HG02870 (cell line): ENCODE measurements around the gene WT1.

Experiments used
- ATAC-seq: cut with Tn5 transposase; IDR thresholded peaks from one replicate; pipeline ENCODE4 v1.9.1; 2021; ENCODE audit warnings: mild to moderate bottlenecking, moderate library complexity; ENCODE audit not compliant: unreplicated experiment

Gene WT1

DNA sequence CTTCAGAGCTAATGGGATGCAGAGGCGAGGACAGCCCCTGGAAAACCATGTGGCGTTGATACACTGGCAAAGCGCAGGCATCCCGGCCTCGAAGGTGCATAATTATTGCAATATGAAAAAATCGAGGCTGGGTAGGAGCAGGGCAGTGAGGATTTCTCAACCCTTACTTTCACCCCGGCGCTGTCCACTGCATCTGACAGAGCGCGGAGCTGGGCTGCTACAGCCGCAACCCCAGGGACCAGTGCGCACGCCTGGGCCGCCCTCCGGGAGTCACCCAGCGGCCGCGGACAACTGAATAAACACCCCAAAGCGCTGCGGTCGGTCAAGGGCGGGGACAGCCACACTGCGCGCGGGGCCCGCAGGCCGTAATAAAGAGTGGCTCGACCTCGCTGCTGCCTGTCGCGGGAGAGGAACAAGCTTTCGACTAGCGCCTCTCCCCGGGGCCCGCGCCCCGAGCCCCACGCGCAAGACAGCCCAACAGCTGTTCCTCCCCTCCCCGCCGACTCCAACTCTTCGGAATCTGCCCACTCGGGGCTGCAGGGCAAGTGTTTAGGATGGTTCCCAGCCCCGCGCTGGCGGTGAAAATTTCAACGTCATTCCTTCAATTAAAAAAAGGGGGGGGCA, 3.6 kb upstream of the WT1 start:
- ATAC-seq = no peak

DNA sequence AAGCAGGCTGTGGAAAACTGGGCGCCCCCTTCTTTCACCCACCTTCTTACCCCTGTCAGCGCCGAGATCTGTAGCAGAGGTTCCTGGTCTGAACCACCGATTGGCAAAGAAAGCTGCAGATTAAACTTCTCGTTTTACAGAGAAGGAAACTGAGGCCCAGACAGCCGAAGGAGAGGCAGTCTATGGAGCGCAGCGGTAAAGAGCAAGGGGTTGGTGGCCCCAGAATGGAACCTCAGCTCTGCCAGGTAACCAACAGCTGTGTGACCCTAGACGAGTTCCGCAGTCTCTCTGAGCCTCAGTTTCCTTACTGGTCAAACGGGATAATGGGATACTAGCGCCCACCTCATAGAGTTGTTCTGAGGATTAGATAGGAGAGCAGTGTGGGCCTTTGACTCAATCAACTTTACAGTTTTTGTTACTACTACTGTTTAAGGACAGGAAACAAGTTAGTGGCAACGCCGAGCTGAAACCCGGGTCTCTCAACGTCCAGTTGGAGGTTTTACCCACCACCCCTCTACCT, 3.1 kb upstream of the WT1 start:
- no peak for ATAC-seq

DNA sequence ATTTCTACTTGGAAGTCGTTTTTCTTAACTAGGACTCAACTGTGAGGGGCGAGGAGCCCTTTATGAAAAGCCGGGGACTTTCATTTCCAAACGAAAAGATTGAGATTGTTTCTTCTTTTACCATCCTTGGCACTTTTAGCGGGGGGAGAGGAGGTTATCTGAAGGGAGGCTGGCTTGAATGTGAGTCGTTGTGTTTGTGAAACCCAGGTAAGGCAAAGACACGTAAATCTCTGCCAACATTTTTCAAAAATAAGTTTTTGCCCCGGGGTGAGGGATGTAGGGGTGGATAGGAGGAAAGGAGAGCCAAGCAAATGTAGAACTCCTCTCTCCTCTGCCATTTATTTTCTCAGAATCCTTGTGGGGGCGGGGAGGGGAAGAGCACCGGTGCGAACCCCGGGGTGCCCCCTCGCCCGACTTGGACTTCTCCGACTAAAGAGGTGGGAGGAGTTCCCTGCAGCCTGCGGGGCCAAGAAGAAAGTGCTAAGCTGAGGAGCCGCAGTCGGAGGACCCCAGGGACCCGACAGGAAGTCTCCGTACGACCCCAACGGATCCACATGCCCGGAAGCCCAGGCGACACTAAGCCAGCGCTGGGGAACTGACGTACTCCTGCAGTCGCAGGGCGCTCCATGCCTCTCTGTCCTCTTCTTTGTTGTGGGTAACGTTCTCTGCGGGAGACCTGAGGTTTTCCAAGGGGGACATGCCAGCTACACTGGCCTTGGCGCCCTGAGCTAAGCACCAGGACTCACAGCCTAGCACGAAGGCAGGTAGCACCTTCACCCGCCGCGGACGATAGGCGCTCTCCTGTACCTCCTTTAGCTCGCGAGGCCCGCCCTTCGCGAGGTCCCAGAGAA, 2.4 kb upstream of the WT1 start:
- no peak for ATAC-seq

DNA sequence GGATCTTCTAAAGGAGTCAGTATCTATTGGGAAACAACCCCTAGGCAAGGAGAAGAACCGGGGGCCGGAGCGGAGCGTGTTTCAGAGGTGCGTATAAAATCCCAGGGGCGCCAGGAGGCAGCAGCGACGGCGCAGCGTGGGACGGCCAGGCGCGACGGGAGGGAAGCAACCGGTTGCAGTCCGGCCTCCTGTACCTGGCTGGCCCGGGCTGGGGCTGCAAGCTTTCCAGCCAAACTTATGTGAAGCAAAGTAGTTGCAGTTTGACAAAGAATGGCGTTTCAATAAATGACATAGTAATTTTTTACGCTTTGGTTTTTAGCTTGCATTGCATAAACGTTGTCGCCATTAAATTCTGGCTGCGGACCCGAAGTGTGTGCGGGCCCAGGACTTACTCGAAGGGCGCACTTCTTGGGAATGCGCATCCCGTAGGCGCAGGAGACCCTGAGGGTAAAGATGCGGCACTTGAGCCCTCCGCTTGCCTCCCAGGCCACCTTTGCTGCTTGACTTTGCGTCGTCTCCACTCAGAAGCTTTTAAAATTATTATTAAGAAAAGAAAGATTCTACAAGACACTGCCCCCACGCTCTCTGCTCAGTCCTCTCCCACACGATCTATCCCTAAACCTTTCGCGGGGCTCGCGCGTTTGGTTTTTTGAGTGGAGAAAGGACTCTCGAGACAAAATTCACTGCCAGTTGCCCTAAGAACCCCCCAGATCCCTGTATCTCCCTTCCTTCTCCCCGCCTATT, 1.6 kb upstream of the WT1 start:
- ATAC-seq = no peak

DNA sequence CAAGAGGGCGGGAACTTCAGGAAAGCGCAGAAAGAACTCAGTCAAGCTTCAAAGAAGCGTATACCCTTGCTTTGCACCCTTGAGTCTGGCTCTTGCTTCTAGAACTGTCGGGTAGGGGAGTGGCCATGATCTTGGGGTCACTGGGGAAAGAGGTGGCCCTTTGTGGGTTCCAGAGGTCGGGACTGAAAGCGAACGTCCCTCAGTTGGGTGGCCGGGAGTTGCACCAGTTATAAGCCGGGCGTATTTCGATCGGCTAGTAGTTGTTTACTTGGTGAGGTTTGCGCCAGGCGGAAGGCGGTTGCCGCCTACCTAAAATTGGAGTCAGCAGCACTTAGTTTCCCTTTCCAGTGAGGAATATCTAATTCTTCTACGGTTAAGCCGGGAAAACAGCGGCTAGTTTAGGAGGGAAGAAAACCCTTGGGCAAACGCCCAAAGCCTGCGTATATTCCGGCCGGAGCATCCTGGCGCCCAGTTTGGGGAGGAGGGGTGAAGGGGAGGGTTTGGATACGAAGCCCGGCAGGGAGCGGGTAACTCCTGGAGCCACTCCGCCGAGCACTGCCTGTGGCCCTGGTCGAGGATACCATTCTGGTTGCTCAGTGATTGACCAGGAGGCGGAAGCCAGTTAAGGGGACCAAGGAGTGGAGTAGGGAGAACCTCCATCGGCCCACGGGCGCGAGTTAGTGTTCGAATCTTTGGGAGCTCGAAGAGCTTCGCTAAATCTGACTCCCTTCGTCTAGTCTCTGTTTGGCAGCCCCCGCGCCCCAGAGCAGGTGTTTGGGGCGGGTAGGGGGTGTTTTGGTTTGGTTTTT, 807 bp upstream of the WT1 start:
- ATAC-seq = no peak

DNA sequence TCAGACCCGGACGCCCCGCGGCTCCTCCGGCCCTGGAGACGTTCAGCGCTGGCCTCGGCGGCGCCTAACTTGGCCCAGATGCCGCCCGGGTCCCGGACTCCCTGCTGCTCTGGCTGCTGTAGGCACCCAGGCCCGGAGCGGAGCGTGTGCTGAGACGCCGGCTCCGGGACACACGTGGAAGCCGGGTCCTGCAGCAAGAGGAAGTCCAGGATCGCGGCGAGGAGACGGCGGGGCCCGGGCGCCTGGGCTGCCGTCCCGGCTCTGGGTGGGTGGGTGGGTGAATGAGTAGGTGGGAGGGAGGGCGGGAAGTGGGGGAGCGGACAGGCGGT, 223 bp downstream of the WT1 start:
- ATAC-seq = no peak

DNA sequence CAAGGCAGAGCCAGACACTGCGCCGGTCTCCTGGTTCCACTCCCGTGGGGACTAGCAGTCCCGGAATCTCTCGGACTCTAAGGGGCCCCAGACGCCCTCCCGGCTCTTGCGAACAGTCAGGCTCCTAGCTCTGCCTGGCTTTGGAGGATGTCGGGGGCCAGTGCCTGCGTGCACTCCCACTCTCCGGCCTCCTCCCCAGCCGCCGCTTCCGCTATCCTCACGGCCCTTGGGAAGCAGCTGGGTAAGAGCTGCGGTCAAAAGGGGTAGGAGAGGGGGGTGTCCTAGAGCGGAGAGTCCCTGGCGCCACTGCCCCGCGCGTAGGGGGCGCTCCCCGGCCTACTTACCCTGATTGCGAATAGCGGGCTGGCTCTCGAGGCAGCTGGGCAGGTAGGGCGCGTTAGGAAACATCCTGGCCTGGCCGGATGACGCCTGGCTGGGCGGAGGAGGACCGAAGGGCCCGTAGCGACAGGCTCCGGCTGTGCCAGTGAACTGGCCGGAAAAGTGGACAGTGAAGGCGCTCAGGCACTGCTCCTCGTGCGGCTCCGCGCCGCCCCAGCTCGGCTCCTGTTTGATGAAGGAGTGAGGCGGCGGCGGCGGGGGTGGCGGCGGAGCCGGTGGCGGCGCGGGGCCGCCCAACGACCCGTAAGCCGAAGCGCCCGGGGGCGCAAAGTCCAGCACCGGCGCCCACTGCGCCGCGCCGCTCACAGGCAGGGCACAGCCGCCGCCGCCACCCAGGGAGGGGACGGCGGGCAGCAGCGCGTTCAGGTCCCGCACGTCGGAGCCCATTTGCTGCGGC, 785 bp downstream of the WT1 start:
- ATAC-seq = no peak

DNA sequence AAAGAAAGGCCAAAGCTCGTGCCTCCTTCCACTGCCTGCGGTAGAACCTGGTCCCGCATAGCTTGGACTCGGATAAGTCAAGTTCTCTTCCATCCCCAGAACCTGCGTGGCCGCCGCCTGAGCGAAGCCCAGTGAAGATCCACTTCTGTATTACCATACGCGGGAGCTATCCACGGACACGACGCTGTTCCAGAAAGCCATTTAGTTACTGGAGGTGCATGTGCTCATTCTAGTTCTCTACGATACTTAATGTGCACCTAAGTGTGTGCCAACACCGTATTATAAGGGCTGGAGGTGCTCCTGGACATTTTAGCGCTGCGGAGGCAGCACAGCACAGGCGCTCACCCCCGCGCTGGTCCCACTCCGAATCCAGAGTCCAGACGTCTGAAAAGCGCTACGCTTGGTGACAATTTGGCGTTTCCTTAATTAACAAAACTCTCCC, 1.4 kb downstream of the WT1 start:
- ATAC-seq = no peak

DNA sequence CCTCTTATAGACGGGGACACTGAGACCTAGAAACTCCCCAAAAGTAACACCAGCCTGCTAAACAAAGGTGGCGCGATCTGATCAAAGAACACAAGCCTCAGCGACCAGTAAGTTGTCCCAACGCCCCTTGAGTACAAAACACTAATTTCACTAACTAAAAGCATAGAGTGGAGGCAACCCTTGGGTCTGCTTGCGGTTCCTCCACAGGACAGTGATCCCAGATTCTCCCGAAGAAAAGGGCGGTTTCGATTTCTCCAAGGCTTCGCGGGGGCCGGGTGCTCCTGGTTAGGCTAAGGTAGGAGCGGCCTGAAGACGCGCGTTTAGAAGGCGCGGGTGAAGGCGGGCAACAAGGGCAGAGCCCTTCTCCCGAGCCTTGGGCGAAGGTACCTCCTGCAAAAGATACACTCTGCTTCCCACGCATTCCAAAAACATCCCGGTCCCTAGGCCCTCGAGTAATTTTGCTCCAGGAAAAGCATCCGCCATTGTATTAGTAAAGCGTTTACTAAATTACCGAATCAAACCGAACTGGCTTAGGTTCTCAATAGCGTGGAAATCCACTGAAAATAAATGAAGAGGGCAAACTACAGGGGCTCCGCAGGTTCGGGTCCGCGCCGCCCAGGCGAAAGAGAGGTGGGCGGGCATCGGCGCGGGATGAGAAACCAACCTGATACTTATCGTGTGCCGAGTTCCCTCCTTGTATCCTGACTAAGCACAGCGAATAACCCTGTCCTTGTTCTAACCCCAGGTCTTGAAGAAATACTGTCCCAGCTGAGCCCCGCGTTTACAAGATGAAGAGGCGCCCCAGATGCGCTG, 2.0 kb downstream of the WT1 start:
- no peak for ATAC-seq

DNA sequence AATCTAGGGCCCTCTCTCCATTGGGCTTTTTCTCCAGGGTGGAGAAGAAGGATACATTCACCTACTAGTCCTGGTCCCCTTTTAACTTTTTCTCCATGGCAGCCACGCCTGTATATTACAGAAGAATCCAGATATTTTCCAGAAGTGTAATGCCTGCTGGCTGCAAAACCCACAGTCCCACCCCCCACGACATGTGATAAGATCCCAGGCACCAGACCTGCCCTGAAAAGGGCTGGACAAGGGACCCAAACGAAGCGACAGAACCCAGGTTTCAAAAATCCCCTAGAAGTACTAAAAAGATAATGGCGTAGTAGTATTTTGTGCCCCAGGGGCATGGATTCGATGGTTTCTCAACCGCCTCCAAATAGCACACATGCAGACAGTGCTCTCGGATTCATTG, 2.8 kb downstream of the WT1 start:
- ATAC-seq = no peak

DNA sequence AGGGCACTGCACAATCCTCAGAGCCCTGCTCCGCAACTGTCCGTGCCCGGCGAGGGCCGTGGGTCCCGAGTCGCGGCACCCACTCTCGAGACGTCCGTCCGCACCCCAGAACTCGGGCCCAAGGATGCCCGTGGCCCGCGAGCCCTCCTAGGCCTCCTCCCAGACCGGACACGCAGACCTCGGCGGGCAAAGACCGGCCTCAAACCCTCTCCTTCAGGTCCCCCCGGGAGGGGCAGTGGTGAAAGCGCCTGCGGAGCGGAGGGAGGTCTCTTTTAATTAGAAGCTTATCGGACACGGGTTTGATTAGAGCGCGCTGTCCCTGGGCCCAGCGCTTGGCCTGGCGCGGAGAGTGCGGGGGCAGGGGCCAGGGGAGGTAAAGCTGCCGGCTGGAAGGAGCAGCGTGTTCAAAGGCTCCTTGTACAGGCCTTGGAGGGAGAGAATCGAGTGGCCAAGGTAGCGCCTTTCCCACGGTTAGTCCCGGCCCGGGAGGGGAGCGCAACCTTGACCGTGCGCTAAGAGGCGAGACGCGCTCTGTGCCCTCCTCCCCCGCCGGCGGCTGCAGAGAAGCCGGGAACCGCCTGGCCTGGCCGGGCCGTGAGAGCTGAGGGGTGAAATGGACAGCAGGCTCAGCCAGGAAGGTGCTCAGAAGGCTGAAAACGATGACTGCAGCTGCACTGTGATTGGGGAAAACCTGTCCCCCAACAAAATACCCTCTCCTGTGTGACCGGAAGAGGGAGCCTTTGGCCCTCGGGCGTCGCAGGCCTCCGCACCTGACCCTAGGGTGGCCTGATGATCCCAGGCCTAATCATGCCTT, 4.6 kb downstream of the WT1 start:
- no peak for ATAC-seq

DNA sequence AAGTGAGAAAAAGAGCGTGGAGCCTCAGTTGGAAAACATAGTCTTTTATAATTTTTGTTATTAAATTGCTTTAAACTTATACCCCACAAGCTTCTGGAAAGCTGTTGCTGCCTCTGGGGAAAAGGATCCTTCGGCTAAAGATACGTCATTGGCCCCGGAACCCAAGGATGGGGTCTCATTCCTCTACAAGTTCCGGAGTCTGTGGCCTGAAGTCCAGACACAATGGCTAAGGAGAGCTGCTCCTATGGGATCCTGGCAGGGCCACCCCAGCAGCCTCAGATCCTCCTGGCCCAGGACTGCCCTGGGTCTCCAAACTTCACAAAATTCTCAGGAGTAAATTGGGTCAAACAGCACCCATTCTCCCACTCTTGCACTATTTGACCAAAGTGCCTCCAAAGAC, 5.9 kb downstream of the WT1 start:
- ATAC-seq = no peak

DNA sequence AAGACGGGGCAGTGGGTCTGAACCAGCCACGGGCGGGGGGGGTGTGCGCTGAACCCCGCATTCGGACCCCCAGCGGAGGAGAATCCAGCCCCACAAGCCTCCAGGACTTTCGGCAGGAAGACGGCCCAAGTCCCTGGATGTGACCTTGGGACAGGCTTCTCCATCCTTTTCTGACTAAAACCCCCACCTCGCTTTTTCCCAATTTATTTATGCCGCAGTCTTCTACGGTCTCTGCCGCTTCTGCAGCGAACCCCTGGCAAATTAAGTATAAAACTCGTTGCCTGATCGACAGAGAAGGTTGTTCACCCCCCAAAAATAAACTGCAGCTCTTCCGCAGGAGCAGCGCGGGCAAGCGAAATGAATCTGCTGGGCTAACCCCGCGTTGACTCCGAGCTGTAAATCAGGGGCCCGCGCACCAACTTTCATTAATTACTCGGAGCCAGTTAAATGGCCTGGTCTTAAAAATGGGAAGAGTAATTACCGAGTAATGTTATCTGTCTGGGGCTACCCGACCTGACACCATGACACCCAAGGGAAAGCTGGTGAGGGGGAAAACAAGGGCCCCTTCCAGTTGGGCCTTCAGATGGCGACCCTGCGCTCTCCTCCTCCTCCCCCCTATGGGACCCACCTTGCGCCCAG, 6.6 kb downstream of the WT1 start:
- ATAC-seq = no peak

DNA sequence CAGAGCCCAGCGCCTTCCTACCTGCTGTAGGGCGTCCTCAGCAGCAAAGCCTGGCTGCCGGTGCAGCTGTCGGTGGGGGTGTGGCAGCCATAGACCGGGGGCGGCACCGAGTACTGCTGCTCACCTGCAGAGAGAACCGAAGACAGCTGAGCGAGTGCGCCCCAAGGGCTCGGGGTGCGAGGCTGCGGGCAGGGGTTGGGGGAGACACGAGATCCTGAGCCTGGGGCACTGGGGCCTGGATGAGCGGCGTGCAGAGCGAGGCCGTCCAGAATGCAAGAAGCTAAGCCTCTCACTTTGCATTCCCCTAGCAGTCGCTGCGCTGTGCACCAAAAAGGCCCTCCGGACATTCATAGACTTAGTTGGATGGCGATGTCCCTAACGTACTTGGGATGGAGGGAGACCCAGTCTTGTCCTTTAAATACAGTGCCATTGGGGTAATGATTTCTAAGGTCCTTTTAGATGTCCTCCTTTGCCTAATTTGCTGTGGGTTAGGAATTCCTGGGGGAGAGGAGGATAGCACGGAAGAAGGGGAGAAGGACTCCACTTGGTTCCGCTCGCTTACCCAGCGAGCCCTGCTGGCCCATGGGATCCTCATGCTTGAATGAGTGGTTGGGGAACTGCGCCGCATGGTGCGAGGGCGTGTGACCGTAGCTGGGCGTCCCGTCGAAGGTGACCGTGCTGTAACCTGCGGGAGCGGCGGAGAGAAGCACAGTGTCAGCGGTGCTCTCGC, 7.2 kb downstream of the WT1 start:
- no peak for ATAC-seq

DNA sequence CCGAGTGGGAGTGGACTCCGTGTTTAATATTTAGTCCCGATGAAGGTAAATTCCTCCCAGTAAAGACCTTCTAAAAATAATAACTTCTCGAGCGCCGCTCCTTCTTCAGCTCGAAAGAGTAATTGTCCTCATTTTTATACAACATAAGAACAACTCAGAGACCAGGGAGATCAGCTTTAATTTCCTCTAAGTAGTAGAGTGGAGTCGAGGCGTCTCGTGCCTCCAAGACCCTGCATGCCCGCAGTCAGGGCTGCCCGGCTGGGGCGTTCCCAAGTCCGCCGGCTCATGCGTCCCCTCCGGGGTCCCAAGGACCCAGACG, 7.8 kb downstream of the WT1 start:
- no peak for ATAC-seq

DNA sequence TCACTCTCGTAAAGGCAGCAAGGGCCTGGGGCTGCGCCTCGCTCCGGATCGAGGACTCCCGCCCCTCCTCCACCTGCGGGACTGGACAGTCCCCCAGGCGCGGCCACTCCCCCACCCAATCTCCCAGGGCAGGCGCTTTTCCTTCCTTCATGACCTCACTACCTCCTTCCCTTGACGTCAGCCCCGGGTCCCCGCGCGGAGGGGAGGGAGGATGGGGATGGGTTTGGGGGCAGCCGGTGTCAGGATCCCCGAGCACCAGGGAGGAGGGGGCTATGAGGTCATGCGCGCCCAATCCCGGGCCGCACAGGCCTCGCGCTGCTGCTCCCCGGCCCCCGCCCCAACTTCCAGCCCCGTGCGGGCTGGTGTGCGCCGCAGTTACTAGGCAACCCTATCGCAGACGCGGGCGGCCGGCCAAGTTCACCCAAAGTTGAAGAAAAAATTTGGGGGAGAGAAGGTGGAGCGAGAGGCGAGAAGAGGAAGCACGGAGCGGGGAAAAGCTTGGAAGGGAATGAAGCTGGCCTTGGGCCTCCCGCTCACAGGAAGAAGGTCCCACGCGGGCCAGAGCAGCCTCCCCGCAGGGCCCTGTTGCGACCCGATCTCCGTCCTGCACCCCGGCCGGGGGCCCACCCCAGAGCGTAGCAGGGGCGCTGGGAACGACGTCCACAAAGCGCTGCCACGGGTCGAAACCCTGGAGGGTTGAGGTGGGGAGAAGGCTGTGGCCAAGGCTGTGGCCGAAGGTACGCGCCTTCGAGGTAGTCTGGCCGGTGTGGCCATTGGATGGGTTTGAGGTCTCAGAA, 8.3 kb downstream of the WT1 start:
- no peak for ATAC-seq

DNA sequence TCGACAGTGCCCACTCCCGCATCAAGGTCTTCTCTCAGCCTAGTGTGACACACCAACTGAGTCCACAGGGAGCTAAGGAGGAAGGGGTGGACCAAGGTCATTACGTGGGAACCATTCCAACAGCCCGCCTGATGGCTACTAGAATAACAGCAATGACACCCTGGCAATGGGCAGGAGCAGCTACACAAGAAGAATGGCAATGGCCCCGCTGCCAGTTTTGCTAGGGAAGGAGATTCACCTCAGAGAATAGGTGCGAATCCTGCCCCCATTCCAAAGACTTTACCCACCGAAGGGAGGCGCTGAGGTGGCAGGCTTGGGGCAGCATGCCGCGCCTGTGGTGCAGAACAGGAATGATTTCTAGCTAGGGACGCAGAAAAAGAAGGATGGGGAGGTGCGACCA, 9.1 kb downstream of the WT1 start:
- ATAC-seq = no peak
